Measurements from ENCODE around the gene SERTAD2. TPM values are rescaled to one million over a fixed set of nuclear protein-coding genes. Genes with fewer than 3 reads are reported as not detected.

The SERTAD2 gene
- total RNA-seq, 2 donors from 2014 or later: 3.3 to 6.7 TPM

DNA sequence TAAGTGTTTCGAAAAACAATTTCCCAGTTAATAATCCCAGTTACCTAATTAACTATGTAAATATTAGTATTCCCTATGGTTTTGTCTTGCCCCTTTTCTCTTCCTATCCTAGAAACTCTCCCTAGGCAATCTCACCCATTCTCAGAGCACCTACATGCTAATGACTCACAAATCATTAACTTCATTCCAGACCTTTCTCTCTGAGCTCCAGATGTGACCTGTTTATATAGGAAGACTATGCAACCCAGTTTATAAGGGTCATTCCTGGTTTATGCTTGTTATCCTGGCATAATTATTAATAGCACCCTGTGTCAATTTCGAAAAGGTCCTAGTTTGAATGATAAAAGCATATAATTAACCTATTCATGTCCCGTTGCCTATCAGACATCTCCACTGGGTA, 14.8 kb upstream of the SERTAD2 start:
- H3K4me3 ChIP-seq: no peak overlapping the region
- H3K9me3 ChIP-seq: no peaks in the 10 kb centered on the region
- no peaks in the 10 kb centered on the region for H3K36me3 ChIP-seq (replicated peaks in 1 of 2; ENCODE audit: insufficient read depth in 1 of 2, low read depth in 2 of 2)
- 68 to 72% methylated on average over 3 of the region's 3 CpGs for WGBS, 2 donors
- H3K27me3 ChIP-seq: no peaks in the 10 kb centered on the region
- TF ChIP-seq POLR2A (IDR thresholded peaks at IDR 0.05): no peak
- TF ChIP-seq, protein P1, sequence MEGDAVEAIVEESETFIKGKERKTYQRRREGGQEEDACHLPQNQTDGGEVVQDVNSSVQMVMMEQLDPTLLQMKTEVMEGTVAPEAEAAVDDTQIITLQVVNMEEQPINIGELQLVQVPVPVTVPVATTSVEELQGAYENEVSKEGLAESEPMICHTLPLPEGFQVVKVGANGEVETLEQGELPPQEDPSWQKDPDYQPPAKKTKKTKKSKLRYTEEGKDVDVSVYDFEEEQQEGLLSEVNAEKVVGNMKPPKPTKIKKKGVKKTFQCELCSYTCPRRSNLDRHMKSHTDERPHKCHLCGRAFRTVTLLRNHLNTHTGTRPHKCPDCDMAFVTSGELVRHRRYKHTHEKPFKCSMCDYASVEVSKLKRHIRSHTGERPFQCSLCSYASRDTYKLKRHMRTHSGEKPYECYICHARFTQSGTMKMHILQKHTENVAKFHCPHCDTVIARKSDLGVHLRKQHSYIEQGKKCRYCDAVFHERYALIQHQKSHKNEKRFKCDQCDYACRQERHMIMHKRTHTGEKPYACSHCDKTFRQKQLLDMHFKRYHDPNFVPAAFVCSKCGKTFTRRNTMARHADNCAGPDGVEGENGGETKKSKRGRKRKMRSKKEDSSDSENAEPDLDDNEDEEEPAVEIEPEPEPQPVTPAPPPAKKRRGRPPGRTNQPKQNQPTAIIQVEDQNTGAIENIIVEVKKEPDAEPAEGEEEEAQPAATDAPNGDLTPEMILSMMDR (IDR thresholded peaks at IDR 0.05): no peak
- no peak for DNase-seq
- no peaks in the 10 kb centered on the region for H3K4me1 ChIP-seq
- ATAC-seq: no peak
- no peak overlapping the region for H3K27ac ChIP-seq
- intact Hi-C loops (cut with DNase I): no loop called here

DNA sequence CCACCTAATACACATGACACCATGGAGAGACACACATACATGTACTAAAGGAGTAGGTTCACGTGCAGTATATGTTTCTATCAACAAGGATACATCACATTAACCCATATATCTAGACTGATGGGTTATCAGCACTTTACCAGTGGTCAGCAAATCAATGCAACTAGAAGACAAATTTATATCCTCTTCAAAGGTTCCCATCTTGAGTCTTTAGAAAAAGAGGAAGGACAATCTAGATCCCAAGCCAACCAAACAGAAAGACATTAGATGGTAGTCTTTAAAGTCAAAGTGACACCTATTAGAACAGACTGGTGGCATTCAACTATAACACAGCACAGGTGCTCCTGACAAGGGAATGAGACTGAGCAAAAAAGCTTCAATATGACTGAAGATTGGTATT, 13.8 kb upstream of the SERTAD2 start:
- ATAC-seq: no peak
- WGBS, 2 donors: 88 to 89% methylated on average over 1 of the region's 1 CpG
- intact Hi-C loops (cut with DNase I): no loop called here

DNA sequence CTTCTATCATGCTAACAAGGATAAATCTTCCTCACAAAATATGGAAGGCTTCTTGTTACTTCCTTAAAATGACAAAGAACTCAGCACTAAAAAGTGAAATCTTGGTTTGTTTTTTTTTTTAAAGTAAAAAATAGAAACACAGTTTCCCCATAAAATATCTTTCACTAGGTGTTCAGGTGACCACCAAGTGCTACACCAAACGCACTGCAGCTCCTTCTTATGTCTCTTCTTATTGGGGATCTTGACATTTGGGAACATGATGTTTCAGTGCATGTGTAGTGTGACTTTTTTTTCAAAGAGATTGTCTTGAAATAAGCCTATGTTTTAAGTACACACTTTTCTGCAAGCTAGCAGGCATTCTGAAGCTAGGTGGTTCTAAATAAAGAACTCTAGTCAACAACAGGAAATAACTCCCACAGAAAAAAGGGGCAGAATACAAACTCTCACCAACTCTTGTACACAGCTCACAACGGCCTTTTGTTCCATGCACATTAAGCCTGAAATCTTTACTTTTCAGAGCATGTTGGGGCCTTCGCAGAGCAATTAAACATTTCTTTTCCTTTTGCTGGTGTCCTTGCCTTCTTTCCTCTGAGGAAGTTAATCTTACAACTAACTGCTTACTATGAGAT, 13.2 kb upstream of the SERTAD2 start:
- Histone ChIP-seq H3K4me3 (no peak overlapping the region), H3K9me3 (no peaks in the 10 kb centered on the region), H3K36me3 (replicated peaks in 1 of 2; ENCODE audit: insufficient read depth in 1 of 2, low read depth in 2 of 2) (no peaks in the 10 kb centered on the region), H3K27ac (no peak overlapping the region), H3K27me3 (no peaks in the 10 kb centered on the region), H3K4me1 (no peaks in the 10 kb centered on the region)
- 43 to 50% methylated on average over 3 of the region's 3 CpGs for WGBS, 2 donors
- TF ChIP-seq, protein P1 (IDR thresholded peaks at IDR 0.05): no peak
- TF ChIP-seq POLR2A (IDR thresholded peaks at IDR 0.05): no peak
- no peak for DNase-seq
- intact Hi-C loops (cut with DNase I): no loop called here
- no peak for ATAC-seq

More for the DNA sequence above, 13.8 kb upstream of the SERTAD2 start:
- H3K27ac ChIP-seq: no peak overlapping the region
- H3K9me3 ChIP-seq: no peaks in the 10 kb centered on the region
- H3K4me1 ChIP-seq: no peaks in the 10 kb centered on the region
- no peaks in the 10 kb centered on the region for H3K27me3 ChIP-seq
- no peaks in the 10 kb centered on the region for H3K36me3 ChIP-seq (replicated peaks in 1 of 2; ENCODE audit: insufficient read depth in 1 of 2, low read depth in 2 of 2)
- H3K4me3 ChIP-seq: no peak overlapping the region
- TF ChIP-seq POLR2A (IDR thresholded peaks at IDR 0.05): no peak
- no peak for DNase-seq

DNA sequence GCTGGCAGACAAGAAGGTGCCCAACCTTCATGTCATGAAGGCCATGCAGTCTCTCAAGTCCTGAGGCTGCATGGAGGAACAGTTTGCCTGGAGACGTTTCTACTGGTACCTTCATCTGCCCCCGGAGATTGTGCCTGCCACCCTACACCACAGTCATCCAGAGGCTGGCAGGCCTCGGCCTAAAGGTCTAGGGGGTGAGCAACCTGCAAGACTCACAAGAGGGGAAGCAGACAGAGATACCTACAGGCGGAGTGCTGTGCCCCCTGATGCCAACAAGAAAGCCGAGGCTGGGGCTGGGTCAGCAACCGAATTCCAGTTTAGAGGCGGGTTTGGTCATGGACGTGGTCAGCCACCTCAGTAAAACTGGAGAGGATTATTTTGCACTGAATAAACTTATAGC, 12.0 kb upstream of the SERTAD2 start:
- ATAC-seq (no peak), DNase-seq (no peak)
- Histone ChIP-seq H3K27me3 (no peaks in the 10 kb centered on the region), H3K36me3 (replicated peaks in 1 of 2; ENCODE audit: insufficient read depth in 1 of 2, low read depth in 2 of 2) (no peaks in the 10 kb centered on the region), H3K9me3 (no peaks in the 10 kb centered on the region), H3K27ac (no peak overlapping the region), H3K4me1 (no peaks in the 10 kb centered on the region), H3K4me3 (no peak overlapping the region)
- TF ChIP-seq, protein P1 (IDR thresholded peaks at IDR 0.05): no peak
- no peak for TF ChIP-seq POLR2A (IDR thresholded peaks at IDR 0.05)
- intact Hi-C loops (cut with DNase I): no loop called here
- WGBS, 2 donors: 79 to 88% methylated on average over 8 of the region's 8 CpGs

DNA sequence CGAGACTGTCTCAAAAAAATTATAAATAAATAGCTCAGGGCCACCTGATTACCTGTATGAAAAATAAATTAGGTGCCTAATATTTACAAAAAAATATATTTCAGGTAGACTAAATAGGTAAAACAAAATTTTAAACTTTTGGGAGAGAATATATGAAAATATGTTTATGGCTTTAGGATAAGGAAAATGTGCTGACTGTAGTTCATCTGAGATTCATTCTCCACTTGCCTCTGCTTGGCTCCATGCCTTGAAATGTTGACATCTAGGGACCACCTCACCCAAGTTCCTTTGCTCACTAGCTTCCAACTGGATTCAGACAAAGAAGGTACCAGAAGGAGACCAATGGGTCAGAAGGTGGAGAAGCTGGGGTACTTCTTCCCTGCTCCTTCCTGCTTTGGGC, 9.7 kb upstream of the SERTAD2 start:
- no peaks in the 10 kb centered on the region for H3K27me3 ChIP-seq
- 94 to 95% methylated on average over 1 of the region's 1 CpG for WGBS, 2 donors
- H3K27ac ChIP-seq: no peak overlapping the region
- no peaks in the 10 kb centered on the region for H3K9me3 ChIP-seq
- no peaks in the 10 kb centered on the region for H3K36me3 ChIP-seq (replicated peaks in 1 of 2; ENCODE audit: insufficient read depth in 1 of 2, low read depth in 2 of 2)
- TF ChIP-seq, protein P1 (IDR thresholded peaks at IDR 0.05): no peak
- H3K4me3 ChIP-seq: no peak overlapping the region
- DNase-seq: no peak
- intact Hi-C loops (cut with DNase I): no loop called here
- ATAC-seq: no peak
- H3K4me1 ChIP-seq: no peaks in the 10 kb centered on the region

Data from body of pancreas (tissue), 4 donors.